Measurements from ENCODE around the gene LARGE1.

- no peak for TF ChIP-seq MYC (IDR thresholded peaks at IDR 0.05; ENCODE audit: low read depth, low read length)
- TF ChIP-seq, protein P1, sequence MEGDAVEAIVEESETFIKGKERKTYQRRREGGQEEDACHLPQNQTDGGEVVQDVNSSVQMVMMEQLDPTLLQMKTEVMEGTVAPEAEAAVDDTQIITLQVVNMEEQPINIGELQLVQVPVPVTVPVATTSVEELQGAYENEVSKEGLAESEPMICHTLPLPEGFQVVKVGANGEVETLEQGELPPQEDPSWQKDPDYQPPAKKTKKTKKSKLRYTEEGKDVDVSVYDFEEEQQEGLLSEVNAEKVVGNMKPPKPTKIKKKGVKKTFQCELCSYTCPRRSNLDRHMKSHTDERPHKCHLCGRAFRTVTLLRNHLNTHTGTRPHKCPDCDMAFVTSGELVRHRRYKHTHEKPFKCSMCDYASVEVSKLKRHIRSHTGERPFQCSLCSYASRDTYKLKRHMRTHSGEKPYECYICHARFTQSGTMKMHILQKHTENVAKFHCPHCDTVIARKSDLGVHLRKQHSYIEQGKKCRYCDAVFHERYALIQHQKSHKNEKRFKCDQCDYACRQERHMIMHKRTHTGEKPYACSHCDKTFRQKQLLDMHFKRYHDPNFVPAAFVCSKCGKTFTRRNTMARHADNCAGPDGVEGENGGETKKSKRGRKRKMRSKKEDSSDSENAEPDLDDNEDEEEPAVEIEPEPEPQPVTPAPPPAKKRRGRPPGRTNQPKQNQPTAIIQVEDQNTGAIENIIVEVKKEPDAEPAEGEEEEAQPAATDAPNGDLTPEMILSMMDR (IDR thresholded peaks at IDR 0.05; ENCODE audit: low read depth, low read length): no peak
- TF ChIP-seq POLR2A (IDR thresholded peaks at IDR 0.05; ENCODE audit: extremely low read depth, insufficient read length): no peak
Observed at GRCh38 chr22:33906475-33906874, 13.8 kb downstream of the LARGE1 start.

Measured in NB4 (cell line).